Neural crest cell (in vitro differentiated cells): ENCODE measurements around the gene HMG20A. TPM values are rescaled to one million over a fixed set of nuclear protein-coding genes. Genes with fewer than 3 reads are reported as not detected.

Experiments used
- DNase-seq: peaks from one replicate; pipeline ENCODE4 v3.0.0; 2021; ENCODE audit warnings: low read depth, mixed read lengths, low spot score
- H3K27ac Mint-ChIP-seq: one replicate; pipeline ENCODE4 v1.8.0; 2021; ENCODE audit warnings: mild to moderate bottlenecking, mixed read lengths; ENCODE audit not compliant: unreplicated experiment
- H3K27me3 Mint-ChIP-seq: 2 replicates; pipeline ENCODE4 v1.8.0; 2021; ENCODE audit warnings: low read depth, mild to moderate bottlenecking, mixed read lengths
- H3K36me3 Mint-ChIP-seq: 2 replicates; pipeline ENCODE4 v1.8.0; 2021; ENCODE audit warnings: low read depth, mild to moderate bottlenecking, mixed read lengths
- H3K4me1 Mint-ChIP-seq: 2 replicates; pipeline ENCODE4 v1.8.0; 2021; ENCODE audit warnings: mixed read lengths
- H3K4me3 Mint-ChIP-seq: one replicate; pipeline ENCODE4 v1.8.0; 2021; ENCODE audit warnings: mild to moderate bottlenecking, mixed read lengths
- H3K9me3 Mint-ChIP-seq: 2 replicates; pipeline ENCODE4 v1.8.0; 2021; ENCODE audit warnings: mixed read lengths
- total RNA-seq: library from RNA; stranded (reverse); gene quantifications from 2 replicates; pipeline ENCODE4 v1.2.1, GENCODE V29; 2021
- TF ChIP-seq, protein P1 (sequence below): fragments of 200-600 bp; sonication (generic); conservative IDR thresholded peaks from 2 replicates; pipeline ENCODE4 v1.5.0; 2021; ENCODE audit warnings: antibody characterized with exemption, mild to moderate bottlenecking

Gene HMG20A
- total RNA-seq, 1 donor from 2014 or later = 67.2 TPM

DNA sequence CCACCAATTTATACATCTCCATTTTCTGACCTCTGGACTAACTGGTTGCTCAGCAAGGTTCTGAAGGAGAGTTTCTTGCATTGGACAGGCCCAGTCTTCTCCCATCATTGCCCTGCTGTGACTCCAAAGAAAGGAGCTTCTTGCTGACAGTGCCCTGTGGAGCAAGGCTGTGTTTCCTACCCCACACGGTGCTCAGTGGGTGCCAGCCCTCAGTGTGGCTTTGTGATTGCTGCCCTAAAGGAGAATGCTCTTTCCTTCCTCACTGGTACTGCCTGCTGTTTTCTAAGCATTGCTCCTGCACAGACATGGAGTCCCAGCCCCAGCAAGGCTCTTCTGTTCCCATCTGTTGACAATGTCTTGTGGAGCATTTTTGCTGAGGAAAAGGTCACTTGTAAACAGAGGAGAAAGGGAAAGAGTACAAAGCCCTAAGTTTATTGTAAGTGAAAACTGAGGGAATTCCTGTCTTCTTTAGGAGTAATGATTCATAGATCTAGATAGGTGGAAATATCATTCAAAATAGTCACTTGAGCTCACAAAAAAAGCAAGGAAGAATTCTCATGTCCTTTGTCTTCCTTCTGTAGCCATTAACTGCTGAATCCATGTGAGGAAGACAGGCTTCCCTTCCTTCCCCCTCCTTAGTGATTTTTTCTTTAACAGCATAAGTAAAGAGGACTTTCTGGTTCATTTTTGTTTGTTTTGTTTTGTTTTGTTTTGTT lies 62.9 kb downstream of the HMG20A start:
- no peak for DNase-seq
- H3K27ac Mint-ChIP-seq = peak overlapping the region; percentile 60
- no peaks in the 10 kb centered on the region for H3K27me3 Mint-ChIP-seq

DNA sequence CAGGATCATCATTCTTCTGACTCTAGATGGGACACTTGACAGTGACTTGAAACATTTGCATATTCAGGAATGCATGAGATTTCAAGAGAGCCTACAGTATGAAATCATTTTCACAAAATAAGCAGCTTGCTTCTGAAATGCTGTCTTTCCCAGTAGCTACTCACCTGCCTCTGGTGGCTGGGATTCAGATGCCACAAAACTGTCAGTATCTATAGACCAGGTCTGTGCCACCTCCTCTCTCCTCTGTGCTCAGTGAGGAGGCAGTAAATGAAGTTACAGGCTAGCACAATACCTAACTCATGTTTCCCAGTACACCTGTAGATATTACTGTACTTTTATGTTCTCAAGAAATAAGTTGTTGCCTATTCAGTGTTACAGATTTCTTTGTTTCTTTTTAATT lies 64.3 kb downstream of the HMG20A start:
- H3K4me1 Mint-ChIP-seq = no peaks in the 10 kb centered on the region
- DNase-seq = no peak
- H3K27me3 Mint-ChIP-seq = no peaks in the 10 kb centered on the region
- peaks cover 6% of the 10 kb centered on the region for H3K36me3 Mint-ChIP-seq
- no peak overlapping the region for H3K27ac Mint-ChIP-seq
- H3K4me3 Mint-ChIP-seq = no peak overlapping the region
- TF ChIP-seq, protein P1, sequence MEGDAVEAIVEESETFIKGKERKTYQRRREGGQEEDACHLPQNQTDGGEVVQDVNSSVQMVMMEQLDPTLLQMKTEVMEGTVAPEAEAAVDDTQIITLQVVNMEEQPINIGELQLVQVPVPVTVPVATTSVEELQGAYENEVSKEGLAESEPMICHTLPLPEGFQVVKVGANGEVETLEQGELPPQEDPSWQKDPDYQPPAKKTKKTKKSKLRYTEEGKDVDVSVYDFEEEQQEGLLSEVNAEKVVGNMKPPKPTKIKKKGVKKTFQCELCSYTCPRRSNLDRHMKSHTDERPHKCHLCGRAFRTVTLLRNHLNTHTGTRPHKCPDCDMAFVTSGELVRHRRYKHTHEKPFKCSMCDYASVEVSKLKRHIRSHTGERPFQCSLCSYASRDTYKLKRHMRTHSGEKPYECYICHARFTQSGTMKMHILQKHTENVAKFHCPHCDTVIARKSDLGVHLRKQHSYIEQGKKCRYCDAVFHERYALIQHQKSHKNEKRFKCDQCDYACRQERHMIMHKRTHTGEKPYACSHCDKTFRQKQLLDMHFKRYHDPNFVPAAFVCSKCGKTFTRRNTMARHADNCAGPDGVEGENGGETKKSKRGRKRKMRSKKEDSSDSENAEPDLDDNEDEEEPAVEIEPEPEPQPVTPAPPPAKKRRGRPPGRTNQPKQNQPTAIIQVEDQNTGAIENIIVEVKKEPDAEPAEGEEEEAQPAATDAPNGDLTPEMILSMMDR = no peak
- no peaks in the 10 kb centered on the region for H3K9me3 Mint-ChIP-seq

More for the DNA sequence above, 62.9 kb downstream of the HMG20A start:
- Mint-ChIP-seq H3K4me3 (no peak overlapping the region), H3K9me3 (no peaks in the 10 kb centered on the region), H3K36me3 (peaks cover 7% of the 10 kb centered on the region), H3K4me1 (no peaks in the 10 kb centered on the region)
- TF ChIP-seq, protein P1 = no peak

- H3K4me3 Mint-ChIP-seq = no peak overlapping the region
- TF ChIP-seq, protein P1 = no peak
- no peaks in the 10 kb centered on the region for H3K9me3 Mint-ChIP-seq
- H3K27ac Mint-ChIP-seq = no peak overlapping the region
- no peaks in the 10 kb centered on the region for H3K27me3 Mint-ChIP-seq
- no peak for DNase-seq
- H3K36me3 Mint-ChIP-seq = peaks cover 8% of the 10 kb centered on the region
- H3K4me1 Mint-ChIP-seq = peaks cover 14% of the 10 kb centered on the region
These were observed 66.1 kb downstream of the HMG20A start for GRCh38 chr15:77486542-77487468.

DNA sequence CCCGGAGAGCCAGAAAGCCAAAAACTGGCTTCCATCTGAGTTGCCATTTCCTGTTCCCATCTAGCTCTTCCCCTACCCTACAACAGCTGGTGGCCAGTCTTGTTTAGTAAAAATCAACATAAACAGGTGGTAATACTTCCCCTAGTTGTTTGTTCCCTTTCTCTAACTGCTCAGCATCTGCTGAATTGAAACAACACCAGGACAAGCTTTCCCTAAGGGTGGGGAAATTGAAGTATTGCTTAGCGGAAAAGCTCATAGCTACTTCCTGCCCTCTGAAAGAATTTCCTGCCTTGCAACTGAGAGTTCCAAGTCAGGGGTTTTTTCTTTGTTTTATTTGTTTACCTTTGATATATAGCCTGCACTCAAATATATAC lies 66.8 kb downstream of the HMG20A start:
- no peak for DNase-seq
- Mint-ChIP-seq H3K4me1 (peaks cover 14% of the 10 kb centered on the region), H3K4me3 (no peak overlapping the region), H3K27me3 (no peaks in the 10 kb centered on the region), H3K27ac (no peak overlapping the region), H3K9me3 (no peaks in the 10 kb centered on the region), H3K36me3 (peaks cover 8% of the 10 kb centered on the region)
- TF ChIP-seq, protein P1 = no peak

GRCh38 chr15:77487888-77488287 lies 67.2 kb downstream of the HMG20A start:
- peaks cover 8% of the 10 kb centered on the region for H3K36me3 Mint-ChIP-seq
- H3K27me3 Mint-ChIP-seq = no peaks in the 10 kb centered on the region
- DNase-seq = no peak
- H3K9me3 Mint-ChIP-seq = no peaks in the 10 kb centered on the region
- H3K27ac Mint-ChIP-seq = no peak overlapping the region
- TF ChIP-seq, protein P1 = no peak
- H3K4me3 Mint-ChIP-seq = no peak overlapping the region
- H3K4me1 Mint-ChIP-seq = peaks cover 15% of the 10 kb centered on the region
